HCT116 (cell line): ENCODE data around the gene FGF11.

ENCODE experiments used
- CTCF ChIP-seq, 3 experiments: fragments of 200-600 bp in 1 of 3; sonication (generic) in 1 of 3; IDR thresholded peaks in 2 of 3; conservative IDR thresholded peaks in 1 of 3; 2 replicates each; pipeline ENCODE4 v1.5.1; 2012 to 2017; ENCODE audit warnings: low read depth in 2 of 3, low read length in 2 of 3, antibody characterized with exemption in 1 of 3, borderline replicate concordance in 1 of 3, control low read depth in 1 of 3, mild to moderate bottlenecking in 1 of 3, mixed read lengths in 1 of 3, mixed run types in 1 of 3, moderate library complexity in 1 of 3; ENCODE audit not compliant: insufficient read depth in 1 of 3
- EZH2 ChIP-seq: fragments of 200-600 bp; sonication (generic); IDR thresholded peaks from 2 replicates; pipeline ENCODE4 v1.6.1; 2017; ENCODE audit warnings: antibody characterized with exemption, mixed run types
- MAX ChIP-seq: IDR thresholded peaks from 2 replicates; pipeline ENCODE4 v1.6.1; 2012
- POLR2A ChIP-seq: IDR thresholded peaks from 2 replicates; pipeline ENCODE4 v1.7.0; 2011; ENCODE audit warnings: borderline replicate concordance; ENCODE audit not compliant: insufficient read depth, insufficient read length; ENCODE audit errors: extremely low read depth
- RAD21 ChIP-seq: IDR thresholded peaks from 2 replicates; pipeline ENCODE4 v1.6.1; 2012; ENCODE audit warnings: low read depth, mild to moderate bottlenecking
- REST ChIP-seq: IDR thresholded peaks from 2 replicates; pipeline ENCODE4 v1.6.1; 2012; ENCODE audit warnings: low read depth

GRCh38 chr17:7464081-7464480, 24.8 kb downstream of the FGF11 start:
- no peak for TF ChIP-seq RAD21
- TF ChIP-seq CTCF (IDR thresholded peaks at IDR 0.05 in 2 of 3, conservative IDR thresholded peaks at IDR 0.05 in 1 of 3; ENCODE audit: borderline replicate concordance in 1 of 3, insufficient read depth in 1 of 3, low read depth in 2 of 3, low read length in 2 of 3) = no peak
- TF ChIP-seq EZH2 = no peak
- TF ChIP-seq REST = no peak
- TF ChIP-seq POLR2A = no peak
- no peak for TF ChIP-seq MAX
